ENCODE results near the gene GATB.

GRCh38 chr4:151717314-151717713 lies 43.5 kb downstream of the GATB start:
- TF ChIP-seq CTCF (IDR thresholded peaks at IDR 0.05; ENCODE audit: poor library complexity) (no peak), EZH2phosphoT487 (IDR thresholded peaks at IDR 0.05; ENCODE audit: low read depth, severe bottlenecking, unreplicated experiment) (no peak), EZH2 (IDR thresholded peaks at IDR 0.05; ENCODE audit: borderline replicate concordance) (no peak)

All from hepatocyte (in vitro differentiated cells).